CD14-positive monocyte (primary cell): ENCODE measurements around the gene PSMB7. TPM values are rescaled to one million over a fixed set of nuclear protein-coding genes. Genes with fewer than 3 reads are reported as not detected.

Experiments used
- DNase-seq, 3 donors: peaks; one replicate each; pipeline ENCODE4 v3.0.0-alpha.2; 2011 to 2022
- H2AFZ ChIP-seq: 2 replicates; pipeline ENCODE4 v1.6.0; 2012; ENCODE audit warnings: mild to moderate bottlenecking, low read depth, low read length, inconsistent platforms; ENCODE audit not compliant: insufficient read depth, poor library complexity, severe bottlenecking
- H3K27ac ChIP-seq, 2 donors: 1 replicate in 1 of 2; 2 replicates in 1 of 2; pipeline ENCODE4 v1.5.1; 2012 to 2013; ENCODE audit warnings: low read length in 2 of 2, control low read depth in 1 of 2, inconsistent platforms in 1 of 2, low read depth in 1 of 2, mild to moderate bottlenecking in 1 of 2
- H3K27me3 ChIP-seq, 2 donors: one replicate each; pipeline versions ENCODE4 v1.6.0 to v1.6.1; 2011 to 2013; ENCODE audit warnings: low read length in 2 of 2; ENCODE audit not compliant: control insufficient read depth in 2 of 2, insufficient read depth in 2 of 2
- H3K36me3 ChIP-seq, 2 donors: replicated peaks in 1 of 2; 1 replicate in 1 of 2; 2 replicates in 1 of 2; pipeline versions ENCODE4 v1.5.1 to v1.6.1; 2012 to 2013; ENCODE audit warnings: low read length in 2 of 2, control low read depth in 1 of 2, inconsistent platforms in 1 of 2, mild to moderate bottlenecking in 1 of 2; ENCODE audit not compliant: insufficient read depth in 2 of 2, control insufficient read depth in 1 of 2
- H3K4me1 ChIP-seq, 2 donors: 1 replicate in 1 of 2; 2 replicates in 1 of 2; pipeline versions ENCODE4 v1.5.1 to v1.6.1; 2012 to 2013; ENCODE audit warnings: low read length in 2 of 2, control low read depth in 1 of 2, inconsistent platforms in 1 of 2, mild to moderate bottlenecking in 1 of 2, moderate library complexity in 1 of 2; ENCODE audit not compliant: insufficient read depth in 2 of 2, control insufficient read depth in 1 of 2
- H3K4me2 ChIP-seq: replicated peaks from 2 replicates; pipeline ENCODE3; 2012; ENCODE audit warnings: low read length, moderate library complexity, mild to moderate bottlenecking; ENCODE audit not compliant: poor library complexity, severe bottlenecking; ENCODE audit errors: extremely low read depth
- H3K4me3 ChIP-seq, 3 experiments: fragments of 200-600 bp in 1 of 3; sonication (generic) in 1 of 3; replicated peaks in 1 of 3; 1 replicate in 2 of 3; 2 replicates in 1 of 3; pipeline ENCODE4 v1.5.1; 2011 to 2013; ENCODE audit warnings: low read length in 3 of 3, mild to moderate bottlenecking in 3 of 3, control low read depth in 2 of 3, low read depth in 2 of 3, inconsistent platforms in 1 of 3, moderate library complexity in 1 of 3
- H3K79me2 ChIP-seq: 2 replicates; pipeline ENCODE4 v1.6.0; 2012; ENCODE audit warnings: mild to moderate bottlenecking, control low read depth, inconsistent platforms, low read length, moderate library complexity; ENCODE audit not compliant: insufficient read depth
- H3K9ac ChIP-seq: 2 replicates; pipeline ENCODE4 v1.6.0; 2017; ENCODE audit warnings: low read length, mild to moderate bottlenecking; ENCODE audit not compliant: insufficient read depth, poor library complexity, severe bottlenecking
- H3K9me3 ChIP-seq, 2 donors: replicated peaks in 1 of 2; 1 replicate in 1 of 2; 2 replicates in 1 of 2; pipeline versions ENCODE4 v1.5.1 to v1.6.1; 2012 to 2013; ENCODE audit warnings: low read length in 2 of 2, control low read depth in 1 of 2; ENCODE audit not compliant: control insufficient read depth in 1 of 2, insufficient read depth in 1 of 2
- H4K20me1 ChIP-seq: 2 replicates; pipeline ENCODE4 v1.6.0; 2012; ENCODE audit warnings: mild to moderate bottlenecking, low read length, control low read depth, moderate library complexity; ENCODE audit not compliant: insufficient read depth
- H3K27ac Mint-ChIP-seq, 7 donors: one replicate each; pipeline ENCODE4 v1.8.0; 2020; ENCODE audit warnings: mild to moderate bottlenecking in 7 of 7, mixed read lengths in 7 of 7, moderate library complexity in 6 of 7, inconsistent platforms in 2 of 7
- H3K27me3 Mint-ChIP-seq, 3 donors: one replicate each; pipeline ENCODE4 v1.8.0; 2021 to 2022; ENCODE audit warnings: low read depth in 3 of 3, mild to moderate bottlenecking in 3 of 3, mixed read lengths in 3 of 3, moderate library complexity in 3 of 3, inconsistent platforms in 1 of 3
- H3K36me3 Mint-ChIP-seq, 2 donors: one replicate each; pipeline ENCODE4 v1.8.0; 2020; ENCODE audit warnings: mixed read lengths in 2 of 2, inconsistent platforms in 1 of 2, mild to moderate bottlenecking in 1 of 2
- H3K4me1 Mint-ChIP-seq: one replicate; pipeline ENCODE4 v1.8.0; 2020; ENCODE audit warnings: mild to moderate bottlenecking, mixed read lengths
- H3K4me3 Mint-ChIP-seq, 2 donors: one replicate each; pipeline ENCODE4 v1.8.0; 2020; ENCODE audit warnings: mild to moderate bottlenecking in 2 of 2, mixed read lengths in 2 of 2, moderate library complexity in 1 of 2
- H3K9me3 Mint-ChIP-seq, 7 donors: one replicate each; pipeline ENCODE4 v1.8.0; 2020 to 2022; ENCODE audit warnings: mixed read lengths in 7 of 7, mild to moderate bottlenecking in 6 of 7, moderate library complexity in 6 of 7, inconsistent platforms in 2 of 7
- CTCF ChIP-seq: fragments of 200-600 bp; IDR thresholded peaks from one replicate; pipeline ENCODE4 v1.8.0; 2022; ENCODE audit warnings: antibody characterized with exemption, mild to moderate bottlenecking
- WGBS: methylation state at CpG from one replicate; pipeline ENCODE4 v1.1.5; 2013; ENCODE audit warnings: missing lambda C conversion rate; ENCODE audit not compliant: insufficient coverage; 5-methylcytosine and 5-hydroxymethylcytosine counted together
- intact Hi-C, 2 donors: fragments of 100-400 bp; cut with micrococcal nuclease; formaldehyde crosslinking; loops; one replicate each; pipeline versions ENCODE4 v1.15.0 to v1.15.1; 2023
- polyA plus RNA-seq, 3 donors: library from polyadenylated mRNA; depleted of rRNA in 1 of 3; unstranded in 2 of 3; stranded (reverse) in 1 of 3; fragments of 300-500 nt in 2 of 3; fragments of >200 nt in 1 of 3; fragmentation: Illumina TruSeq in 2 of 3; gene quantifications; 1 replicate in 2 of 3; 2 replicates in 1 of 3; pipeline ENCODE4 v1.2.3, GENCODE V29; 2012 to 2021

The PSMB7 gene
- polyA plus RNA-seq, 3 donors: 129 to 194 (median 191) TPM

- H3K36me3 ChIP-seq: peaks cover 24 to 64% of the 10 kb centered on the region in 2 donors
These were observed 15.8 kb downstream of the PSMB7 start for GRCh38 chr9:124399323-124399967.

More at GRCh38 chr9:124399323-124399967, 15.8 kb downstream of the PSMB7 start:
- TF ChIP-seq CTCF: no peak
- no peaks in the 10 kb centered on the region for H3K27me3 ChIP-seq
- H3K4me2 ChIP-seq: no peak overlapping the region
- H3K27ac ChIP-seq: peak overlapping the region in 1 of 2 donors; percentile 38
- no peaks in the 10 kb centered on the region for H3K9me3 ChIP-seq
- H3K4me1 ChIP-seq: peaks cover 22 to 29% of the 10 kb centered on the region in 2 donors
- Mint-ChIP-seq H3K36me3 (peaks cover 44 to 61% of the 10 kb centered on the region in 2 donors), H3K4me3 (peak overlapping the region in 1 of 2 donors; percentile 39), H3K27ac (peak overlapping the region in 4 of 7 donors; percentile 13 to 75 (median 67)), H3K9me3 (no peaks in the 10 kb centered on the region), H3K27me3 (peaks cover 0 to 3% (median 0%) of the 10 kb centered on the region in 3 donors), H3K4me1 (peaks cover 41% of the 10 kb centered on the region)
- no peak overlapping the region for H2AFZ ChIP-seq
- intact Hi-C loops: no loop called here
- no peak for DNase-seq
- H3K79me2 ChIP-seq: peaks cover 84% of the 10 kb centered on the region
- 21% methylated on average over 12 of the region's 12 CpGs for WGBS
- peak overlapping the region; percentile 2 for H3K9ac ChIP-seq
- H3K4me3 ChIP-seq: no peak overlapping the region
- H4K20me1 ChIP-seq: peaks cover 61% of the 10 kb centered on the region
